Measurements from ENCODE around the gene ZNF66.
"Not testable (repeated sequence)": the region's sequence is repeated elsewhere in the genome, so short reads cannot be mapped to it uniquely, and the experiment has no call there.

Gene ZNF66

DNA sequence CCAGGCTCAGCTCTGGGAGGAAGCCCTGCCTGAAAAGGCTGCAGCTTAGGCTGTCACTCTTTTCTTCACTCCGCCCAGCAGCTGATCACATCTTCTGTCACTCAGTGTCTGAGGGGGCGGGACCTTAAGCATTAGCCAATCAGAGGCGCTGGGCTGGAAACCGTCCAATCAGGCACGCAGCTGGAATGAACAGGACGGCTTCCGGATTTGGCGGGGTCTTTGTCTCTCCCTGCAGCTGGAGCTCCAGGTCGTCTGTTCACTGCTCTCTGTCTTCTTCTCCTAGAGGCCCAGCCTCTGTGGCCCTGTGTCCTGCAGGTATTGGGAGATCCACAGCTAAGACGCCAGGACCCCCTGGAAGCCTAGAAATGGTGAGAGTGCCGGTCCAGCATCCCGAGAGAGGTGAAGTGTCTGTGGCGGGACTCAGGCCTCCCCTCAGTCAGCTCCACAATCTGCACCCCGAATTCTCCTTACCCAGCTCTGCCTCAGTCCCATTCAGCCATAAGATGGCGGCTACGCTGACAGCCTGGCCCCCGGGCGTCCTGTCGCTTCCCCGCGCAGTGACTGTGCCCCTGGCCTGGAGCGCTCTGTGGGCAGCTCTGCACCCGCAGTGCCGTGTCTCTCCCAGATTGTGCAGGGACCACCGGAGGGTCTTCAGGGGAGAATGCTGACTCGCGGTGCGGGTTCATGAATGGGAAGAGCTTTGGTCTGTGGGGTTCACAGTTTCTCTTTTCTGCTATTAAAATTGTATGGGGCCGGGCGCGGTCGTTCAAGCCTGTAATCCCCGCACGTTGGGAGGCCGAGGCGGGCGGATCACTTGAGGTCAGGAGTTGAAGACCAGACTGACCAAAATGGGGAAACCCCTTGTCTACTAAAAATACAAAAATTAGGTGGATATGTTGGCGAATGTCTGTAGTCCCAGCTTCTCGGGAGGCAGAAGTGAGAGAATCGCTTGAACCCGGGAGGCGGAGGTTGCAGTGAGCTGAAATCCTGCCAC is at the start of gene ZNF66:
TSS of gene ZNF66 (plus strand) at position 222 of the 994 bp plus-strand sequence. CDS start at position 366, 144 bp downstream.
- H3K9ac ChIP-seq (ENCODE audit: low read depth, low read length) = peak within 1 kb of the TSS; percentile 89
- no peaks in the 10 kb centered on the region for H3K4me1 ChIP-seq (ENCODE audit: control insufficient read depth, insufficient read depth, low read length)
- H3K27me3 ChIP-seq (ENCODE audit: control insufficient read depth, insufficient read depth, low read length) = no peaks in the 10 kb centered on the region
- H3K9me3 ChIP-seq (ENCODE audit: control insufficient read depth, insufficient read depth, low read length) = no peaks in the 10 kb centered on the region
- H3K4me3 ChIP-seq (ENCODE audit: low read depth, low read length) = peak within 1 kb of the TSS; percentile 95
- peaks cover 2% of the 10 kb centered on the region for H3K36me3 ChIP-seq (ENCODE audit: control insufficient read depth, insufficient read depth, low read length)

DNA sequence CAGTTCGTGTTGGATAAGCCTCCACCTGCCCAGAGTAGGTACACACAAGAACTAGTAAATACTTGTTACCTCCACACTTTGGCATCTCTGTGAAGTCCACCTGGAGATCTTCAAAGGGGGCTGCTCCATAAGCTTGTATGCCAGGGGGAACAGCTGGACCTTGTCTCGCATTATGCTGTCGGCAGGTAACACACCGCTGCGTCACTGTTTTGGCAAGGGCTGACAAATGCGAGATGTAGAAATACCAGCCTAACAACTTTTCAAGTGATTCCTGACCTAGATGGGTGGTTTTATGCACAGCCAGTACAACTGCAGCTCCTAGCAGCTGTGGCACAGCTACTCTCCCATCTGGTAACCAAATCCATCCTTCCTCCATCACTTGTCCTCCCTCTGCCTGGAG is 25.9 kb upstream of the ZNF66 start:
- H3K9ac ChIP-seq (ENCODE audit: low read depth, low read length); H3K36me3 ChIP-seq (ENCODE audit: control insufficient read depth, insufficient read depth, low read length); H3K4me1 ChIP-seq (ENCODE audit: control insufficient read depth, insufficient read depth, low read length); H3K27me3 ChIP-seq (ENCODE audit: control insufficient read depth, insufficient read depth, low read length); H3K9me3 ChIP-seq (ENCODE audit: control insufficient read depth, insufficient read depth, low read length); H3K4me3 ChIP-seq (ENCODE audit: low read depth, low read length): not testable (repeated sequence)

DNA sequence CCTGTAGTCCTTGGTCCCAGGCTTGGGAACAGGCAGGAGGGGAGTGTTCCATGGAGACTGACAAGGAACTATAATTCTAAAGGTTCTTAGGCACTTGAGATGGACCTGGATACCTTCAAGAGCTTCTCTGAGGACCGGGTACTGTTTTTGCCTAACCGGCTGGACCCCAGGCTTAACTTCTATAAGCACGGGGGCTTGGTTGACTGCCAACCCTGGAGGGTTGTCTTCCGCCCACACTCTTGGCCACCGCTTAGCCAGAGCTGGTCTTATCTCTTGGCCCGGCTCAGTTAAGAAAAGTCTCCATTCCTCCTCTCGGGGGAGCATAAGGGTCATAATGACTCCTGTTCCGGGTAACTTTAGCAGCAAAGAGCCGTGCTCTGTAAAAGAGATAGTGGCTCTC is 23.8 kb upstream of the ZNF66 start:
- H3K4me1 ChIP-seq (ENCODE audit: control insufficient read depth, insufficient read depth, low read length); H3K27me3 ChIP-seq (ENCODE audit: control insufficient read depth, insufficient read depth, low read length); H3K9ac ChIP-seq (ENCODE audit: low read depth, low read length); H3K9me3 ChIP-seq (ENCODE audit: control insufficient read depth, insufficient read depth, low read length); H3K4me3 ChIP-seq (ENCODE audit: low read depth, low read length); H3K36me3 ChIP-seq (ENCODE audit: control insufficient read depth, insufficient read depth, low read length): not testable (repeated sequence)

DNA sequence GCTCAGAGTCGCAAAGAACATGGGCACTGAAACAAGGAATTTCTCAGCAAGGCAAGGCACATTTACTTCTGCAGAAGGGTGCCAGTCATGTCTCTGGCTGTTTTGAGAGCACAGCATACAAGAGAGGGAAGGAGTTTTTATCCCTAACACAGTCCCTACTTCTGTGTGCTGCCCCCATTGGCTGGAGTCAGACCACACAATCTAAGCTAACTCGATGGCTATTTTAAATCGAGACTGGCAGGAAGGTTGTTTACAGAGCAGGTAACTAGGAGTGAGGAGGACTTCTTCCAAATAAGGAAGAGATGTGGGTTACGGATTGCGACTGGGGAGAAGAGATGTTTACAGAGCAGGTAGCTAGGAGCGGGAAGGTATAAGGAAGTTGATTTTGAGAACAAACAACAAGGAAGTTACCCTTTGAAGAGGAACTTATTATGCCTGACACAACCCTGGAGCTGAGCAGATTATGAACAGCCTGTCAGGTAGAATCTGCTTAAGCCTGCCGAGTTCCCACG is 6.8 kb upstream of the ZNF66 start:
- not testable (repeated sequence) for H3K9me3 ChIP-seq (ENCODE audit: control insufficient read depth, insufficient read depth, low read length); H3K4me3 ChIP-seq (ENCODE audit: low read depth, low read length); H3K36me3 ChIP-seq (ENCODE audit: control insufficient read depth, insufficient read depth, low read length); H3K4me1 ChIP-seq (ENCODE audit: control insufficient read depth, insufficient read depth, low read length); H3K27me3 ChIP-seq (ENCODE audit: control insufficient read depth, insufficient read depth, low read length); H3K9ac ChIP-seq (ENCODE audit: low read depth, low read length)

DNA sequence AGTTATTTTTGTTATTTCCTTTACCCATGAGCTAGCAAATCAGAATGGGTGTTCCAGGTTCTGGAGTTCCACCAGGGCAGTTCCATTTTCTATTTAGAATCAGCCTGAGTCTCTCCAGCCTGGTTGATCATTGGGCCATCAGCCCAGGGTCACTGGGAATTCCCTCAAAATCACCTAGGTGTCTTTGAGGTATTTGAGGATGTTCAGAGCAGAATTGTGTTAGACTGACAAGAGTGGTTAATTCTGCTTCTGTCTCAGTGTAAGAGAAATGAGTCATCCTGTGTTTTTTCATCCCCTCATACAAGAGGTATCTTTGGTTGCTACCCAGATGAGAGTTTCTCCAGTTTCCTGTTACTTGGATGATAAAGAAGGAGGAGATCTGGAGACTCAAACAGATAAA is 11.7 kb downstream of the ZNF66 start:
- Histone ChIP-seq H3K4me1 (ENCODE audit: control insufficient read depth, insufficient read depth, low read length) (no peaks in the 10 kb centered on the region), H3K36me3 (ENCODE audit: control insufficient read depth, insufficient read depth, low read length) (no peaks in the 10 kb centered on the region), H3K9me3 (ENCODE audit: control insufficient read depth, insufficient read depth, low read length) (no peaks in the 10 kb centered on the region)

DNA sequence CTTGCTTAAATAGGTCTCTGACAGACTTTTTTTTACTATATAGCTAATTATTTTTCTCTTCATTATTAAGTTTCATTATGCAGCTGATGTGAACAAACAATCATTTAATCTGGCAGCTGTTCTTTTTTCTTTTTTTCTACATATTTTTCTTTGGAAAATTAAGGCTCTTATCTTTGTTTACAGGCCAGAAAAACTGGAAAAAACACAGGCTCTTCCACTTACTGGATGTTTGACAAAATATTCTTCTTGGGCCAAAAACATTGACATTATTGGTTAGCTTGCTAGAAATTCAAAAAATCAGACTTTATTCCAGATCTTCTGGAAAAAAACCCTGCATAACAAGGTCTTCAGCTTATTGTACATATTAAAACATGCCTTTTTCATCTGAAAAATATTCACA is 15.7 kb downstream of the ZNF66 start:
- Histone ChIP-seq H3K4me3 (ENCODE audit: low read depth, low read length) (no peak overlapping the region), H3K27me3 (ENCODE audit: control insufficient read depth, insufficient read depth, low read length) (no peaks in the 10 kb centered on the region), H3K36me3 (ENCODE audit: control insufficient read depth, insufficient read depth, low read length) (peaks cover 11% of the 10 kb centered on the region), H3K4me1 (ENCODE audit: control insufficient read depth, insufficient read depth, low read length) (no peaks in the 10 kb centered on the region), H3K9me3 (ENCODE audit: control insufficient read depth, insufficient read depth, low read length) (no peaks in the 10 kb centered on the region), H3K9ac (ENCODE audit: low read depth, low read length) (no peak overlapping the region)

More for the DNA sequence above, 11.7 kb downstream of the ZNF66 start:
- no peak overlapping the region for H3K9ac ChIP-seq (ENCODE audit: low read depth, low read length)
- H3K27me3 ChIP-seq (ENCODE audit: control insufficient read depth, insufficient read depth, low read length) = no peaks in the 10 kb centered on the region
- no peak overlapping the region for H3K4me3 ChIP-seq (ENCODE audit: low read depth, low read length)

DNA sequence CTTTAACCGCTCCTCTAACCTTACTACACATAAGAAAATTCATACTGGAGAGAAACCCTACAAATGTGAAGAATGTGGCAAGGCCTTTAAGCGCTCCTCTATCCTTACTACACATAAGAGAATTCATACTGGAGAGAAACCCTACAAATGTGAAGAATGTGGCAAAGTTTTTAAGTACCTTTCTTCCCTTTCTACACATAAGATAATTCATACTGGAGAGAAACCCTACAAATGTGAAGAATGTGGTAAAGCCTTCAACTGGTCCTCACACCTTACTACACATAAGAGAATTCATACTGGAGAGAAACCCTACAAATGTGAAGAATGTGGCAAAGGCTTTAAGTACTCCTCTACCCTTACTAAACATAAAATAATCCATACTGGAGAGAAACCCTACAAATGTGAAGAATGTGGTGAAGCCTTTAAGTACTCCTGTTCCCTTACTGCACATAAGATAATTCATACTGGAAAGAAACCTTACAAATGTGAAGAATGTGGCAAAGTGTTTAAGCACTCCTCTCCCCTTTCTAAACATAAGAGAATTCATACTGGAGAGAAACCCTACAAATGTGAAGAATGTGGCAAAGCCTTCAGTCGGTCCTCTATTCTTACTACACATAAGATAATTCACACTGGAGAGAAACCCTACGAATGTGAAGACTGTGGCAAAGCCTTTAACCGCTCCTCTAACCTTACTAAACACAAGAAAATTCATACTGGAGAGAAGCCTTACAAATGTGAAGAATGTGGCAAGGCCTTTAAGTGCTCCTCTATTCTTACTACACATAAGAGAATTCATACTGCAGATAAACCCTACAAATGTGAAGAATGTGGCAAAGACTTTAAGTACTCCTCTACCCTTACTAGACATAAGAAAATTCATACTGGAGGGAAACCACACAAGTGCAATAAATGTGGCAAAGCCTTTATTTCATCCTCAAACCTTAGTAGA is 30.5 kb downstream of the ZNF66 start:
- H3K36me3 ChIP-seq (ENCODE audit: control insufficient read depth, insufficient read depth, low read length); H3K9ac ChIP-seq (ENCODE audit: low read depth, low read length); H3K4me1 ChIP-seq (ENCODE audit: control insufficient read depth, insufficient read depth, low read length); H3K27me3 ChIP-seq (ENCODE audit: control insufficient read depth, insufficient read depth, low read length); H3K4me3 ChIP-seq (ENCODE audit: low read depth, low read length): not testable (repeated sequence)
- H3K9me3 ChIP-seq (ENCODE audit: control insufficient read depth, insufficient read depth, low read length) = peaks cover 38% of the 10 kb centered on the region

DNA sequence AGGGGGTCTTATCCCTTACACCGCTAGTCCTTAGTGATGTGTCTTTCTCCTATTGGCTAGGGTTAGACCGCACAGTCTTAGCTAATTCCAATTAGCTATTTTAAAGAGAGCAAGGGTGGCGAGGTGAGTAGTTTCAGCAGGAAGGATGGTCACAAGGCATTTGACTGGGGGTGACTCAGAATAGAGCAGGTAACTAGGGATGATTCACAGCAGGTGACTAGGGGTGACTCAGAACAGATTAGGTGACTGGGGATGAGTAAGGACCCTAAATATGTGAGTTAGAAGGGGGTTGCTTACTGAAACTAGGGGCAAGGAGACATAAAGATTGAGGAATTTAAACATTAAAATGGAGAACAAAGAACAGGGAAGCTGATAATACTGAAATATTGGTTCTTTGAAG is 64.3 kb downstream of the ZNF66 start:
- no peak overlapping the region for H3K9ac ChIP-seq (ENCODE audit: low read depth, low read length)
- no peaks in the 10 kb centered on the region for H3K4me1 ChIP-seq (ENCODE audit: control insufficient read depth, insufficient read depth, low read length)
- no peaks in the 10 kb centered on the region for H3K36me3 ChIP-seq (ENCODE audit: control insufficient read depth, insufficient read depth, low read length)
- H3K4me3 ChIP-seq (ENCODE audit: low read depth, low read length) = no peak overlapping the region
- H3K9me3 ChIP-seq (ENCODE audit: control insufficient read depth, insufficient read depth, low read length) = peaks cover 15% of the 10 kb centered on the region
- H3K27me3 ChIP-seq (ENCODE audit: control insufficient read depth, insufficient read depth, low read length) = no peaks in the 10 kb centered on the region
